Measurements from ENCODE around the gene TRIM50.
"Not testable (repeated sequence)": the region's sequence is repeated elsewhere in the genome, so short reads cannot be mapped to it uniquely, and the experiment has no call there.

GRCh38 chr7:73327449-73327848 lies 433 bp downstream of the TRIM50 start:
- not testable (repeated sequence) for TF ChIP-seq POLR2A (IDR thresholded peaks at IDR 0.05)
- TF ChIP-seq, protein P1, sequence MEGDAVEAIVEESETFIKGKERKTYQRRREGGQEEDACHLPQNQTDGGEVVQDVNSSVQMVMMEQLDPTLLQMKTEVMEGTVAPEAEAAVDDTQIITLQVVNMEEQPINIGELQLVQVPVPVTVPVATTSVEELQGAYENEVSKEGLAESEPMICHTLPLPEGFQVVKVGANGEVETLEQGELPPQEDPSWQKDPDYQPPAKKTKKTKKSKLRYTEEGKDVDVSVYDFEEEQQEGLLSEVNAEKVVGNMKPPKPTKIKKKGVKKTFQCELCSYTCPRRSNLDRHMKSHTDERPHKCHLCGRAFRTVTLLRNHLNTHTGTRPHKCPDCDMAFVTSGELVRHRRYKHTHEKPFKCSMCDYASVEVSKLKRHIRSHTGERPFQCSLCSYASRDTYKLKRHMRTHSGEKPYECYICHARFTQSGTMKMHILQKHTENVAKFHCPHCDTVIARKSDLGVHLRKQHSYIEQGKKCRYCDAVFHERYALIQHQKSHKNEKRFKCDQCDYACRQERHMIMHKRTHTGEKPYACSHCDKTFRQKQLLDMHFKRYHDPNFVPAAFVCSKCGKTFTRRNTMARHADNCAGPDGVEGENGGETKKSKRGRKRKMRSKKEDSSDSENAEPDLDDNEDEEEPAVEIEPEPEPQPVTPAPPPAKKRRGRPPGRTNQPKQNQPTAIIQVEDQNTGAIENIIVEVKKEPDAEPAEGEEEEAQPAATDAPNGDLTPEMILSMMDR (IDR thresholded peaks at IDR 0.05), result not testable (repeated sequence)
